ENCODE data around the gene ADAMTS8.

- TF ChIP-seq CTCF (IDR thresholded peaks at IDR 0.05) (no peak), POLR2A (IDR thresholded peaks at IDR 0.05) (no peak)
Measured at GRCh38 chr11:130426223-130426836, 2.1 kb downstream of the ADAMTS8 start.
